AG10803 (cell line): Measurements from ENCODE around the gene CEP41.

Experiments used
- DNase-seq: peaks from one replicate; pipeline ENCODE4 v3.0.0; 2010; ENCODE audit warnings: low read depth
- H3K4me3 ChIP-seq: 2 replicates; pipeline ENCODE4 v1.5.1; 2011; ENCODE audit warnings: mild to moderate bottlenecking, low read length, control low read depth
- CTCF ChIP-seq: conservative IDR thresholded peaks from 2 replicates; pipeline ENCODE4 v1.5.1; 2011; ENCODE audit warnings: mild to moderate bottlenecking, low read length, control low read depth, inconsistent platforms

The CEP41 gene

GRCh38 chr7:130476297-130477150 lies 35.7 kb upstream of the CEP41 start:
- no peak for TF ChIP-seq CTCF
- no peak overlapping the region for H3K4me3 ChIP-seq
- peak; percentile 60 for DNase-seq

GRCh38 chr7:130475776-130476175 lies 35.0 kb upstream of the CEP41 start:
- TF ChIP-seq CTCF, result no peak
- H3K4me3 ChIP-seq, result no peak overlapping the region
- no peak for DNase-seq

GRCh38 chr7:130473876-130474275 lies 33.1 kb upstream of the CEP41 start:
- DNase-seq, result no peak
- no peak overlapping the region for H3K4me3 ChIP-seq
- TF ChIP-seq CTCF, result no peak

- DNase-seq, result no peak
- H3K4me3 ChIP-seq, result no peak overlapping the region
- TF ChIP-seq CTCF, result no peak
Measured at GRCh38 chr7:130473289-130473688, 32.5 kb upstream of the CEP41 start.

GRCh38 chr7:130471974-130472373 lies 31.2 kb upstream of the CEP41 start:
- H3K4me3 ChIP-seq, result no peak overlapping the region
- DNase-seq, result no peak
- TF ChIP-seq CTCF, result no peak

GRCh38 chr7:130468612-130469011 lies 27.8 kb upstream of the CEP41 start:
- no peak for DNase-seq
- TF ChIP-seq CTCF, result no peak
- H3K4me3 ChIP-seq, result no peak overlapping the region
